ENCODE results near the gene AIMP1.

DNA sequence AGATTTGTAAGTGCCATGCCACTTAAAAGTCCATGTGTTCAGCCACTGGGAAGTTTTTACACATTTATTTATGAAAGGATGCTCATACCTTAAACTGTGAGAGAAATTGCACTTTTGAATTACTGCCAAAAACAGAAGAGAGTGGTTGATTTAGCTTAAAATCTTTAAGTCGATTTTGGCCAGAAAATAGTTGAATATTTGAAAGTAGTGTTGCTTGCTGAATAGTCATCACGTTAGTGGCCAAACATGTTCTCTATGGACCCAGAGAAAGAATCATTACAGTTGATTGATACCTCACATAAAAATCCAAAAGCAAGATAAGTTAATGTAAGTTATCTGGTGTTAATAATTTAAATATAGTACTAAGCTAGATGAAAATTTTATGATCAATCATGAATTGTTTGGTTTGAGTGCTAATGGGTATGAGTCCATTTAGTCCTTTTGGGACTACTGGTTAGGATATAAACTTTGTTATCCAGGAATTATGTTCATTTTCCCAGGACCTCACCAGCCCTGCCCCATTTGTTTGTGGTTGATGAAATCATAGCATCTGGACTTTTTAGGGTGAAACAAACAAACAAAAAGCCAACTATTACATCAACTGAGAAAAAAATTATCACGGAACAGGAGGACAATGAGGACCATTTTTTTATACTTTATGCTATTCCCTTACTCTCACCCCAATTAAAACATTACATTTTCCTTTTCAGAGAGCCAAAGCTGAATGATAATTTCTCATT is 45.9 kb downstream of the AIMP1 start:
- TF ChIP-seq, protein P1, sequence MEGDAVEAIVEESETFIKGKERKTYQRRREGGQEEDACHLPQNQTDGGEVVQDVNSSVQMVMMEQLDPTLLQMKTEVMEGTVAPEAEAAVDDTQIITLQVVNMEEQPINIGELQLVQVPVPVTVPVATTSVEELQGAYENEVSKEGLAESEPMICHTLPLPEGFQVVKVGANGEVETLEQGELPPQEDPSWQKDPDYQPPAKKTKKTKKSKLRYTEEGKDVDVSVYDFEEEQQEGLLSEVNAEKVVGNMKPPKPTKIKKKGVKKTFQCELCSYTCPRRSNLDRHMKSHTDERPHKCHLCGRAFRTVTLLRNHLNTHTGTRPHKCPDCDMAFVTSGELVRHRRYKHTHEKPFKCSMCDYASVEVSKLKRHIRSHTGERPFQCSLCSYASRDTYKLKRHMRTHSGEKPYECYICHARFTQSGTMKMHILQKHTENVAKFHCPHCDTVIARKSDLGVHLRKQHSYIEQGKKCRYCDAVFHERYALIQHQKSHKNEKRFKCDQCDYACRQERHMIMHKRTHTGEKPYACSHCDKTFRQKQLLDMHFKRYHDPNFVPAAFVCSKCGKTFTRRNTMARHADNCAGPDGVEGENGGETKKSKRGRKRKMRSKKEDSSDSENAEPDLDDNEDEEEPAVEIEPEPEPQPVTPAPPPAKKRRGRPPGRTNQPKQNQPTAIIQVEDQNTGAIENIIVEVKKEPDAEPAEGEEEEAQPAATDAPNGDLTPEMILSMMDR (IDR thresholded peaks at IDR 0.05; ENCODE audit: low read depth, low read length), result no peak
- TF ChIP-seq EZH2phosphoT487 (IDR thresholded peaks at IDR 0.05; ENCODE audit: low read depth), result no peak
